SK-N-SH (cell line): ENCODE data around the gene FRAT2.

Experiments
- CHD2 ChIP-seq: fragments of 150-350 bp; IDR thresholded peaks from 2 replicates; pipeline ENCODE4 v1.6.1; 2018; ENCODE audit warnings: low read length; ENCODE audit not compliant: partially characterized antibody
- ELF1 ChIP-seq: IDR thresholded peaks from 2 replicates; pipeline ENCODE4 v1.4.0; 2012
- EZH2phosphoT487 ChIP-seq: fragments of 200-600 bp; sonication (generic); IDR thresholded peaks from 2 replicates; pipeline ENCODE4 v1.6.1; 2017; ENCODE audit warnings: low read depth, mixed run types, mild to moderate bottlenecking, antibody characterized with exemption, moderate library complexity, borderline replicate concordance
- RAD21 ChIP-seq: IDR thresholded peaks from 2 replicates; pipeline ENCODE4 v1.6.1; 2012; ENCODE audit warnings: mild to moderate bottlenecking, low read length
- YY1 ChIP-seq: IDR thresholded peaks from 2 replicates; pipeline ENCODE4 v1.4.0; 2012; ENCODE audit warnings: low read depth, mild to moderate bottlenecking
- TF ChIP-seq, protein P1 (sequence below): IDR thresholded peaks from 2 replicates; pipeline ENCODE4 v1.6.1; 2012; ENCODE audit warnings: mild to moderate bottlenecking, low read depth, low read length, moderate library complexity
- TF ChIP-seq, protein P2 (sequence below): fragments of 200-600 bp; sonication (generic); IDR thresholded peaks from 2 replicates; pipeline ENCODE4 v1.6.1; 2017; ENCODE audit warnings: antibody characterized with exemption, mild to moderate bottlenecking, moderate library complexity
- TF ChIP-seq, protein P3 (sequence below): fragments of 150-350 bp; IDR thresholded peaks from 2 replicates; pipeline ENCODE4 v1.6.1; 2017; ENCODE audit warnings: antibody characterized with exemption, low read length, low read depth, borderline replicate concordance

DNA sequence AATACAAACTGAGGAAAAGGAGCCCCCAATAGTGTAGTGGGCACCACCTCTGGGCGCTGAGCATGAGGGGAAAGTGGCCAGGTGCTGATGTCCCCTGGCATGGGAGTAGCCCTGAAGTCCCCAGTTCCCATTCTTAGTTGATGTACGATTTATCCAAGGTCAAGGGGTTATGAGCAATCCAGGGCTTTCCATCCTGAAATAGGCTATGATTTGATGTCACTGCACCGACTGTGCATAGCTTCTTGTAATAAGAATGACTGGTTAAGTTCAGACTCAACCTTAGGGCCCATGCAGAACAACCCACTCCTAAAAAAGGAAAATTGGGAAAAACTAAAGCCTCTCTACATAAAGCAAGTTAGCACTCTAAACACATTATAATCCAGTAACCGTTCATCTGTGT, 11.0 kb downstream of the FRAT2 start:
- TF ChIP-seq, protein P1, sequence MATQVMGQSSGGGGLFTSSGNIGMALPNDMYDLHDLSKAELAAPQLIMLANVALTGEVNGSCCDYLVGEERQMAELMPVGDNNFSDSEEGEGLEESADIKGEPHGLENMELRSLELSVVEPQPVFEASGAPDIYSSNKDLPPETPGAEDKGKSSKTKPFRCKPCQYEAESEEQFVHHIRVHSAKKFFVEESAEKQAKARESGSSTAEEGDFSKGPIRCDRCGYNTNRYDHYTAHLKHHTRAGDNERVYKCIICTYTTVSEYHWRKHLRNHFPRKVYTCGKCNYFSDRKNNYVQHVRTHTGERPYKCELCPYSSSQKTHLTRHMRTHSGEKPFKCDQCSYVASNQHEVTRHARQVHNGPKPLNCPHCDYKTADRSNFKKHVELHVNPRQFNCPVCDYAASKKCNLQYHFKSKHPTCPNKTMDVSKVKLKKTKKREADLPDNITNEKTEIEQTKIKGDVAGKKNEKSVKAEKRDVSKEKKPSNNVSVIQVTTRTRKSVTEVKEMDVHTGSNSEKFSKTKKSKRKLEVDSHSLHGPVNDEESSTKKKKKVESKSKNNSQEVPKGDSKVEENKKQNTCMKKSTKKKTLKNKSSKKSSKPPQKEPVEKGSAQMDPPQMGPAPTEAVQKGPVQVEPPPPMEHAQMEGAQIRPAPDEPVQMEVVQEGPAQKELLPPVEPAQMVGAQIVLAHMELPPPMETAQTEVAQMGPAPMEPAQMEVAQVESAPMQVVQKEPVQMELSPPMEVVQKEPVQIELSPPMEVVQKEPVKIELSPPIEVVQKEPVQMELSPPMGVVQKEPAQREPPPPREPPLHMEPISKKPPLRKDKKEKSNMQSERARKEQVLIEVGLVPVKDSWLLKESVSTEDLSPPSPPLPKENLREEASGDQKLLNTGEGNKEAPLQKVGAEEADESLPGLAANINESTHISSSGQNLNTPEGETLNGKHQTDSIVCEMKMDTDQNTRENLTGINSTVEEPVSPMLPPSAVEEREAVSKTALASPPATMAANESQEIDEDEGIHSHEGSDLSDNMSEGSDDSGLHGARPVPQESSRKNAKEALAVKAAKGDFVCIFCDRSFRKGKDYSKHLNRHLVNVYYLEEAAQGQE = no peak
- TF ChIP-seq, protein P2, sequence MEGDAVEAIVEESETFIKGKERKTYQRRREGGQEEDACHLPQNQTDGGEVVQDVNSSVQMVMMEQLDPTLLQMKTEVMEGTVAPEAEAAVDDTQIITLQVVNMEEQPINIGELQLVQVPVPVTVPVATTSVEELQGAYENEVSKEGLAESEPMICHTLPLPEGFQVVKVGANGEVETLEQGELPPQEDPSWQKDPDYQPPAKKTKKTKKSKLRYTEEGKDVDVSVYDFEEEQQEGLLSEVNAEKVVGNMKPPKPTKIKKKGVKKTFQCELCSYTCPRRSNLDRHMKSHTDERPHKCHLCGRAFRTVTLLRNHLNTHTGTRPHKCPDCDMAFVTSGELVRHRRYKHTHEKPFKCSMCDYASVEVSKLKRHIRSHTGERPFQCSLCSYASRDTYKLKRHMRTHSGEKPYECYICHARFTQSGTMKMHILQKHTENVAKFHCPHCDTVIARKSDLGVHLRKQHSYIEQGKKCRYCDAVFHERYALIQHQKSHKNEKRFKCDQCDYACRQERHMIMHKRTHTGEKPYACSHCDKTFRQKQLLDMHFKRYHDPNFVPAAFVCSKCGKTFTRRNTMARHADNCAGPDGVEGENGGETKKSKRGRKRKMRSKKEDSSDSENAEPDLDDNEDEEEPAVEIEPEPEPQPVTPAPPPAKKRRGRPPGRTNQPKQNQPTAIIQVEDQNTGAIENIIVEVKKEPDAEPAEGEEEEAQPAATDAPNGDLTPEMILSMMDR = no peak
- no peak for TF ChIP-seq RAD21
- TF ChIP-seq YY1 = no peak
- TF ChIP-seq, protein P3, sequence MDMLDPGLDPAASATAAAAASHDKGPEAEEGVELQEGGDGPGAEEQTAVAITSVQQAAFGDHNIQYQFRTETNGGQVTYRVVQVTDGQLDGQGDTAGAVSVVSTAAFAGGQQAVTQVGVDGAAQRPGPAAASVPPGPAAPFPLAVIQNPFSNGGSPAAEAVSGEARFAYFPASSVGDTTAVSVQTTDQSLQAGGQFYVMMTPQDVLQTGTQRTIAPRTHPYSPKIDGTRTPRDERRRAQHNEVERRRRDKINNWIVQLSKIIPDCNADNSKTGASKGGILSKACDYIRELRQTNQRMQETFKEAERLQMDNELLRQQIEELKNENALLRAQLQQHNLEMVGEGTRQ = no peak
- no peak for TF ChIP-seq EZH2phosphoT487
- no peak for TF ChIP-seq CHD2
- TF ChIP-seq ELF1 = no peak
